H1 (cell line): ENCODE results near the gene P2RX6.

Source experiments
- ATF3 ChIP-seq: IDR thresholded peaks from 2 replicates; pipeline ENCODE4 v1.6.1; 2011; ENCODE audit warnings: low read depth, mild to moderate bottlenecking, low read length; ENCODE audit not compliant: insufficient read depth
- CBX8 ChIP-seq: fragments of 300-800, 300-1000 bp; sonication (generic); IDR thresholded peaks from 2 replicates; pipeline ENCODE4 v1.7.1; 2016; ENCODE audit warnings: low read depth, low read length, borderline replicate concordance
- CEBPB ChIP-seq: IDR thresholded peaks from 2 replicates; pipeline ENCODE4 v1.6.1; 2012; ENCODE audit warnings: low read depth, low read length
- EGR1 ChIP-seq: IDR thresholded peaks from 2 replicates; pipeline ENCODE4 v1.6.1; 2011; ENCODE audit warnings: low read depth, low read length, borderline replicate concordance
- JUN ChIP-seq: IDR thresholded peaks from 2 replicates; pipeline ENCODE4 v1.6.1; 2011; ENCODE audit warnings: low read depth, mild to moderate bottlenecking, improper control_type of control experiment, low read length
- MAX ChIP-seq: IDR thresholded peaks from 2 replicates; pipeline ENCODE4 v1.6.1; 2012; ENCODE audit warnings: inconsistent platforms
- NRF1 ChIP-seq: IDR thresholded peaks from 2 replicates; pipeline ENCODE4 v1.6.1; 2011; ENCODE audit warnings: mild to moderate bottlenecking, low read depth, low read length, improper control_type of control experiment
- POLR2A ChIP-seq, 2 experiments: IDR thresholded peaks; 1 replicate in 1 of 2; 2 replicates in 1 of 2; pipeline ENCODE4 v1.6.1; 2011; ENCODE audit warnings: low read depth in 2 of 2, low read length in 2 of 2, mild to moderate bottlenecking in 2 of 2; ENCODE audit errors: control extremely low read depth in 1 of 2
- POLR2AphosphoS5 ChIP-seq: IDR thresholded peaks from 2 replicates; pipeline ENCODE4 v1.6.1; 2011; ENCODE audit warnings: low read depth, low read length
- SIN3A ChIP-seq, 2 experiments: IDR thresholded peaks in 1 of 2; conservative IDR thresholded peaks in 1 of 2; 2 replicates each; pipeline ENCODE4 v1.6.1; 2011 to 2012; ENCODE audit warnings: low read length in 2 of 2, improper control_type of control experiment in 1 of 2, low read depth in 1 of 2, mild to moderate bottlenecking in 1 of 2
- SUZ12 ChIP-seq: fragments of 200-600 bp; sonication (generic); IDR thresholded peaks from 2 replicates; pipeline ENCODE4 v1.6.1; 2012; ENCODE audit warnings: mild to moderate bottlenecking, inconsistent platforms, low read length, moderate library complexity, mixed read lengths
- USF2 ChIP-seq: IDR thresholded peaks from 2 replicates; pipeline ENCODE4 v1.6.1; 2011; ENCODE audit warnings: low read length, improper control_type of control experiment
- TF ChIP-seq, protein P1 (sequence below), 3 experiments: IDR thresholded peaks; 1 replicate in 2 of 3; 2 replicates in 1 of 3; pipeline versions ENCODE4 v1.5.1 to v1.6.1; 2011; ENCODE audit warnings: low read length in 3 of 3, mild to moderate bottlenecking in 3 of 3, inconsistent platforms in 2 of 3, low read depth in 1 of 3, moderate library complexity in 1 of 3; ENCODE audit not compliant: insufficient read depth in 1 of 3; ENCODE audit errors: control extremely low read depth in 1 of 3

GRCh38 chr22:21033895-21034294 is 18.9 kb downstream of the P2RX6 start:
- TF ChIP-seq POLR2A (IDR thresholded peaks at IDR 0.05; ENCODE audit: control extremely low read depth in 1 of 2, low read depth in 2 of 2, low read length in 2 of 2) (no peak), ATF3 (no peak), CBX8 (no peak), SUZ12 (no peak), MAX (no peak), POLR2AphosphoS5 (no peak), NRF1 (no peak), JUN (no peak), EGR1 (no peak), SIN3A (conservative IDR thresholded peaks at IDR 0.05 in 1 of 2, IDR thresholded peaks at IDR 0.05 in 1 of 2; ENCODE audit: low read depth in 1 of 2, low read length in 2 of 2) (no peak), USF2 (no peak), CEBPB (no peak)
- TF ChIP-seq, protein P1, sequence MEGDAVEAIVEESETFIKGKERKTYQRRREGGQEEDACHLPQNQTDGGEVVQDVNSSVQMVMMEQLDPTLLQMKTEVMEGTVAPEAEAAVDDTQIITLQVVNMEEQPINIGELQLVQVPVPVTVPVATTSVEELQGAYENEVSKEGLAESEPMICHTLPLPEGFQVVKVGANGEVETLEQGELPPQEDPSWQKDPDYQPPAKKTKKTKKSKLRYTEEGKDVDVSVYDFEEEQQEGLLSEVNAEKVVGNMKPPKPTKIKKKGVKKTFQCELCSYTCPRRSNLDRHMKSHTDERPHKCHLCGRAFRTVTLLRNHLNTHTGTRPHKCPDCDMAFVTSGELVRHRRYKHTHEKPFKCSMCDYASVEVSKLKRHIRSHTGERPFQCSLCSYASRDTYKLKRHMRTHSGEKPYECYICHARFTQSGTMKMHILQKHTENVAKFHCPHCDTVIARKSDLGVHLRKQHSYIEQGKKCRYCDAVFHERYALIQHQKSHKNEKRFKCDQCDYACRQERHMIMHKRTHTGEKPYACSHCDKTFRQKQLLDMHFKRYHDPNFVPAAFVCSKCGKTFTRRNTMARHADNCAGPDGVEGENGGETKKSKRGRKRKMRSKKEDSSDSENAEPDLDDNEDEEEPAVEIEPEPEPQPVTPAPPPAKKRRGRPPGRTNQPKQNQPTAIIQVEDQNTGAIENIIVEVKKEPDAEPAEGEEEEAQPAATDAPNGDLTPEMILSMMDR (IDR thresholded peaks at IDR 0.05; ENCODE audit: control extremely low read depth in 1 of 3, insufficient read depth in 1 of 3, low read depth in 1 of 3, low read length in 3 of 3), result no peak
